D721Med (cell line): ENCODE results near the gene WDR89.
"Not testable (repeated sequence)": the region's sequence is repeated elsewhere in the genome, so short reads cannot be mapped to it uniquely, and the experiment has no call there.

ENCODE experiments used
- DNase-seq: peaks from one replicate; pipeline ENCODE4 v3.0.0; 2011; ENCODE audit warnings: low spot score; ENCODE audit not compliant: insufficient read length
- FAIRE-seq: peaks from 2 replicates; lab custom pipeline; 2011; peaks lifted over from hg19 to GRCh38; lab: Jason Lieb, UNC
- TF ChIP-seq, protein P1 (sequence below): IDR thresholded peaks from 2 replicates; pipeline ENCODE4 v1.5.1; 2012; ENCODE audit warnings: mild to moderate bottlenecking, control low read depth; ENCODE audit not compliant: insufficient read depth; ENCODE audit errors: missing control alignments

WDR89 gene

DNA sequence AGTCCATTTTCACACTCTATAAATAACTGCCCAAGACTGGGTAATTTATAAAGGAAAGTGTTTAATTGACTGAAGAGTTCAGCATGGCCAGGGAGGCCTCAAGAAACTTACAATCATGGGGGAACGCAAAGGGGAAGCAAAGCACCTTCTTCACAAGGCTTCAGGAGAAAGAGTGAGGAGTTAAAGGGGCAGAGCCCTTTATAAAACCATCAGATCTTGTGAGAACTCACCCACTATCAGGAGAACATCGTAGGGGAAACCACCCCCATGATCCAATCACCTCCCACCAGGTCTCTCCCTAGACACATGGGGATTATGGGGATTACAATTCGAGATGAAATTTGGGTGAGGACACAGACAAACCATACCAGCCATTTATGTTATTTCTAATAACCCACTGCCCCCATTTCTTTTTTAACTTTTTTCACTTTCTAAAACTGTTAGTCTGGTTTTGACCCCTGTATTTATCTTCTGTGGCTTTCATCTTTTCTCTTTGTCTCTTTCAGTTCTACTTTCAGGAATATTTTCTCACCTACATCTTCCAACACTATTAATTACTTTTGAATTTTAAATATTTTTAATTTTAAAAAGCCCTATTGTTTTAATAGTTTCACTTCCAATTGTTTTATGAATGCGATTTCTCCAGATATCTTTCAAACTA lies 44.5 kb downstream of the WDR89 start:
- no peak for FAIRE-seq

DNA sequence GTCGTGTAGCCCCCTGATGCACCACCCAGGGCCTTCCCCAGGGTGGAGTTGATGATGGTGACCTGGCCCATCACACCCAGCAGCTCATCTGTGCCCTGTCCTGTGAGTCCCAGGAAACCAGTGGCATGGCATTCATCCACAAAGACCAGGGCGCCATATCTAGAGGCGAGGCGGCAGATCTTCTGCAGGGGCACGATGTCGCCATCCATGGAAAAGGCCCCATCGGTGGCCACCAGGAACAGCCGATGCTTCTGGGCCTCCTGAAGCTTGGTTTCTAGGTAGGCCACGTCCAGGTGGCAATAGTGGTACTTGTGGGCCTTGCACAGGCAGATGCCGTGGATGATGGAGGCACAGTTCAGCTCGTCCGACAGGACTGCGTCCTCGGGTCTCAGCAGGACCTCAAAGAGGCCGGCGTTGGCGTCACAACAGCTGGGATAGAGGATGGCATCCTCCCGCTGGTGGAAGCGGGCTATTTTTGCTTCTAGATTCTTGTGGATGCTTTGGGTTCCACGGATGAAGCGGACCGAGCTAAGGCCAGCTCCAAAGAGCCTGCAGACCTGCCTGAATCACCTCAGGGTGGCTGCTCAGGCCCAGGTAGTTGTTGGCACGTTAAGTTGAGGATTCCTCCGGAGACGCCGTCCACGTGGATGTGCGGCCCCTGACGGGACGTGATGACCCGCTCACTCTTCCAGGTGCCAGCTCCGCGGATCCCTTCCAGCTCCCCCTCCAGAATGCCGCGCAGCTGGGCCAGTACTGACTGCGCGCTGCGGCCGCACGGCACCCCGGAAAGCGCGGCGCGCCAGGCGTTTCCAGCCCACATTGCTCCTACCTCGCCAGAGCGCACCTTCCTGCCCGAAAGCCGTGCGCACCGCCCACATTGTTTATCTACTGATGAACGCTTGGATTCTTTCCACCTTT lies 47.0 kb downstream of the WDR89 start:
- TF ChIP-seq, protein P1, sequence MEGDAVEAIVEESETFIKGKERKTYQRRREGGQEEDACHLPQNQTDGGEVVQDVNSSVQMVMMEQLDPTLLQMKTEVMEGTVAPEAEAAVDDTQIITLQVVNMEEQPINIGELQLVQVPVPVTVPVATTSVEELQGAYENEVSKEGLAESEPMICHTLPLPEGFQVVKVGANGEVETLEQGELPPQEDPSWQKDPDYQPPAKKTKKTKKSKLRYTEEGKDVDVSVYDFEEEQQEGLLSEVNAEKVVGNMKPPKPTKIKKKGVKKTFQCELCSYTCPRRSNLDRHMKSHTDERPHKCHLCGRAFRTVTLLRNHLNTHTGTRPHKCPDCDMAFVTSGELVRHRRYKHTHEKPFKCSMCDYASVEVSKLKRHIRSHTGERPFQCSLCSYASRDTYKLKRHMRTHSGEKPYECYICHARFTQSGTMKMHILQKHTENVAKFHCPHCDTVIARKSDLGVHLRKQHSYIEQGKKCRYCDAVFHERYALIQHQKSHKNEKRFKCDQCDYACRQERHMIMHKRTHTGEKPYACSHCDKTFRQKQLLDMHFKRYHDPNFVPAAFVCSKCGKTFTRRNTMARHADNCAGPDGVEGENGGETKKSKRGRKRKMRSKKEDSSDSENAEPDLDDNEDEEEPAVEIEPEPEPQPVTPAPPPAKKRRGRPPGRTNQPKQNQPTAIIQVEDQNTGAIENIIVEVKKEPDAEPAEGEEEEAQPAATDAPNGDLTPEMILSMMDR, result no peak
- DNase-seq (no peak), FAIRE-seq (no peak)

More for the DNA sequence above, 44.5 kb downstream of the WDR89 start:
- TF ChIP-seq, protein P1, result no peak
- no peak for DNase-seq

DNA sequence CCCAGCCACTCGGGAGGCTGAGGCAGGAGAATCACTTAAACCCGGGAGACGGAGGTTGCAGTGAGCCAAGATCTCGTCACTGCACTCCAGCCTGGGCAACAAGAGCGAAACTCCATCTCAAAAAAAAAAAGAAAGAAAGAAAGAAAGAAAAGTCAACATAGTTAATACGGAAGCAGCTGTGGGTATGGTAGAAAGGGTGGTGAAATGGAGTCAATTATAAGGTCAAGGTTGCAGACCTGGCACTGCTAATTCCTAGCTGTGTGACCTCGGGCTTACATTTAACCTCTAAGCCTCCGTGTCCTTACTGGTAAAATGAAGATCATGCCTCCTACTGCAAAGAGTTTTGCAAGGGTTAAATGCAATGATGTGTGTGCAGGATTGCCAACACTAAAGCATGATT lies 58.6 kb downstream of the WDR89 start:
- FAIRE-seq, DNase-seq: not testable (repeated sequence)

DNA sequence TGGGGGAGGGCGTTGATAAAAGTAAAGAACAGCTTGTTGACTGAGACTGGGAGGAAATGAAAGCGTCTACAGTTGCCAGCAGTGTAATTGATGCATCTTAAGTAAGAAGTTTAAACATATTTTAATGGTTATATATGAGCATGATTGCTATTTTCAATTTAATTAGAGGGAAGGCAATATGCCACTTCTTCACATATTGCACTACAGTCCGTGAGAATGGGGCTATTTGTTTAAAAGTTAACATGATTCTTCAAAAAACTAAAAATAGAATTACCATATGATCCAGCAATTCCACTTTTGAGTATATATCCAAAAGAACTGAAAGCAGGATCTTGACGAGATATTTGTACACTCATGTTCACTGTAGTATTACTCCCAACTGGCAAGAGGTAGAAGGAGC lies 60.2 kb downstream of the WDR89 start:
- DNase-seq, result no peak
- no peak for FAIRE-seq

DNA sequence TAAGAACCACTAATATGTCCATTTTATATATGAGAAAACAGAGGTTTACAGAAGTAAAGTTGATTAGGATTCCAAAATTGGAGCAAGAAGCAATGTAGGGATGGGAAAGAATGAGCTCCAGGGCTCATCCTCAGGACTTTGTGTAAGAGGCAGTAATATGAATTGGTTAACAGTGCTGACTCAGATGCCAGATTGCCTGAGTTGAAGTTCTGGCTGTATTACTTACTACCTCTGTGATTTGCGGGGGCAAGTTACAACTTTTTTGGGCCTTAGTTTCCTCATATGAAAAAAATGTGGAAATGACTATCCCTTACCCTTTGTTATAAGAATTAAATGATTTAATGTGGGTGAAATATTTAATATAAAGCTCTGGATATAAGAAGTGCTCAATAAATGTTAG lies 63.4 kb downstream of the WDR89 start:
- DNase-seq, result no peak
- TF ChIP-seq, protein P1, result no peak
- FAIRE-seq, result no peak

More for the DNA sequence above, 60.2 kb downstream of the WDR89 start:
- TF ChIP-seq, protein P1, result no peak

DNA sequence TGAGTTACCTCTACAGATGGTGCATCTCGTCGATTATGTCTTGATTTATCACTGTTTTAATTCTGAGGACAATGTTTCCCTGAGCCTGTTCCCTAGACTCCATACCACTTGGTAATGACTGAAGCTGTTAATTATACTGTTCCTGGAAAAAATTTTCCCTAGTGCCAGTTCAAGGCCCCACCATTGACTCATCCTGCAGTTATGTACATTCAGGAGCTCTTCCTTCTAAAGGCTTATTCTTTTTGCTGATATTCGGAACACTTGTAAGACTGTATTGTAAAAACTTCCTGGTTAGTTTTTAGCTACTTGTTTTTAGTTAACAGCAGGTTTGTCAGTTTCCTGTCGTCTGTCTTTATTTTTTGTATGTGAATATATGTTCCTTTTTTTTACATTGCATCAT lies 68.1 kb downstream of the WDR89 start:
- DNase-seq, result no peak
- TF ChIP-seq, protein P1, result no peak
- no peak for FAIRE-seq

DNA sequence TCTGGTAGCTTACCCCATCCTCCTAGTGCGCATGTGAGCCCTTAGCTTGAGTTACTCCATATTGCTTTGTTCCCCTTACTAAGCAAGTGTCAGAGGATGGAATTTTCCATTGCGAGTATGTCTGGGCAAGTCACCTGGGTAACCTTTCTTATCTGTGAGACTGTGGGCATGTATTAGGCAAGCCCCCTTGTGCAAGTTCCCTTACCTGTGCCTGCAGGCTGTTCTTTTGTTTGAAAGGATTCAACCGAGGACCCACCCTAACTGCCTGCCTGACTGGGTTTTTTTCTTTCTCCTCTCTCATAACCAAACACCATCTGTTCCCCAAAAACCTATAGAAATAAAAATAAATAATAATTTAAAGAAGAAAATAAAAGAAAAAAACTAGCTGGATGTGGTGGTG lies 76.2 kb downstream of the WDR89 start:
- FAIRE-seq (no peak), DNase-seq (no peak)
- TF ChIP-seq, protein P1, result no peak
